Testis (tissue), 3 donors: ENCODE measurements around the gene CNNM2. TPM values are rescaled to one million over a fixed set of nuclear protein-coding genes. Genes with fewer than 3 reads are reported as not detected.
A peak's percentile ranks its signal among the peaks of the same experiment; 100 is the strongest.
"Not testable (repeated sequence)": the region's sequence is repeated elsewhere in the genome, so short reads cannot be mapped to it uniquely, and the experiment has no call there.

ENCODE experiments used
- DNase-seq: peaks from one replicate; pipeline ENCODE4 v3.0.0-alpha.2; 2019
- H3K27ac ChIP-seq, 2 donors: fragments of 200-600 bp; sonication (generic); one replicate each; pipeline ENCODE4 v1.5.1; 2019
- H3K27me3 ChIP-seq: fragments of 200-600 bp; sonication (generic); one replicate; pipeline ENCODE4 v1.5.1; 2019
- H3K36me3 ChIP-seq: fragments of 200-600 bp; sonication (generic); one replicate; pipeline ENCODE4 v1.5.1; 2017; ENCODE audit warnings: low read depth; ENCODE audit errors: missing control alignments
- H3K4me1 ChIP-seq: fragments of 200-600 bp; sonication (generic); one replicate; pipeline ENCODE4 v1.5.1; 2019
- H3K4me3 ChIP-seq, 2 donors: fragments of 200-600 bp; sonication (generic); one replicate each; pipeline ENCODE4 v1.5.1; 2017 to 2019
- H3K9me3 ChIP-seq: fragments of 200-600 bp; sonication (generic); one replicate; pipeline ENCODE4 v1.5.1; 2017
- POLR2A ChIP-seq: fragments of 450-650 bp; IDR thresholded peaks from one replicate; pipeline ENCODE4 v1.6.1; 2017; ENCODE audit warnings: antibody characterized with exemption, mild to moderate bottlenecking, moderate library complexity
- WGBS, 2 donors: methylation state at CpG; one replicate each; pipeline ENCODE4 v1.1.5; 2018; 5-methylcytosine and 5-hydroxymethylcytosine counted together
- intact Hi-C: fragments of 100-400 bp; cut with DNase I; formaldehyde crosslinking; loops from one replicate; pipeline ENCODE4 v1.15.1; 2023; ENCODE audit warnings: low total_unique reads
- polyA plus RNA-seq: library from polyadenylated mRNA; stranded (reverse); fragments of 350-450 nt; fragmentation: Illumina TruSeq; extraction: RNeasy Lipid Tissue Mini Kit (QIAGEN cat#74804); gene quantifications from one replicate; pipeline ENCODE4 v1.2.3, GENCODE V29; 2014; ENCODE audit warnings: low read depth, low replicate concordance; ENCODE audit not compliant: insufficient read depth
- total RNA-seq, 2 donors: library from RNA; depleted of rRNA; stranded (reverse); fragments of >200 nt; gene quantifications; one replicate each; pipeline ENCODE4 v1.2.3, GENCODE V29; 2016
- TF ChIP-seq, protein P1 (sequence below), 3 experiments: fragments of 450-650 bp in 2 of 3; fragments of 200-600 bp in 1 of 3; sonication (generic) in 1 of 3; IDR thresholded peaks; one replicate each; pipeline ENCODE4 v1.5.1; 2016 to 2019; ENCODE audit warnings: antibody characterized with exemption in 3 of 3, mild to moderate bottlenecking in 2 of 3, moderate library complexity in 1 of 3

The CNNM2 gene
- total and polyA plus RNA-seq, 3 donors from 2014 or later: 9.8 to 30.5 (median 24.2) TPM

DNA sequence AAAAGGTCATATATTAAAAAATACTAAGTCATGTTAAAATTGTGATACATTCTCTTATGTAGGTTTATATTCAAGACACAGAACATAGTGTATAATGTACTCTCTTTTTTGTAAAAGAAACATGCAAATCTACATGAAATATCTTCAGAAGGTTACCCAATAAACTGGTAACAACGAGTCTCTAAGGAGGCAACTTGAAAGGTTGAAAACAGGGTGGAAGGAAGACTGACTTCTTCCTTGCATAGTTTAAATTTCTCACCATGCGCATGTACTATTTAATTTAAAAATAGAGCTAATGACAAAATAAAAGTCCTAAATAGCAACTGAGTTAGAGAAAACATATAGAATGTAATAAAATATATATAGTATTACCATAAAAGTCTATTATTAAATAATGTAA, 142.5 kb downstream of the CNNM2 start:
- DNase-seq: no peak
- WGBS, 2 donors: 84% methylated on average over 2 of the region's 2 CpGs
- H3K36me3 ChIP-seq: no peaks in the 10 kb centered on the region
- no peak overlapping the region for H3K4me3 ChIP-seq
- no peak overlapping the region for H3K27ac ChIP-seq
- H3K27me3 ChIP-seq: no peaks in the 10 kb centered on the region
- H3K9me3 ChIP-seq: no peaks in the 10 kb centered on the region
- no peaks in the 10 kb centered on the region for H3K4me1 ChIP-seq
- intact Hi-C loops: no loop called here
- TF ChIP-seq, protein P1, sequence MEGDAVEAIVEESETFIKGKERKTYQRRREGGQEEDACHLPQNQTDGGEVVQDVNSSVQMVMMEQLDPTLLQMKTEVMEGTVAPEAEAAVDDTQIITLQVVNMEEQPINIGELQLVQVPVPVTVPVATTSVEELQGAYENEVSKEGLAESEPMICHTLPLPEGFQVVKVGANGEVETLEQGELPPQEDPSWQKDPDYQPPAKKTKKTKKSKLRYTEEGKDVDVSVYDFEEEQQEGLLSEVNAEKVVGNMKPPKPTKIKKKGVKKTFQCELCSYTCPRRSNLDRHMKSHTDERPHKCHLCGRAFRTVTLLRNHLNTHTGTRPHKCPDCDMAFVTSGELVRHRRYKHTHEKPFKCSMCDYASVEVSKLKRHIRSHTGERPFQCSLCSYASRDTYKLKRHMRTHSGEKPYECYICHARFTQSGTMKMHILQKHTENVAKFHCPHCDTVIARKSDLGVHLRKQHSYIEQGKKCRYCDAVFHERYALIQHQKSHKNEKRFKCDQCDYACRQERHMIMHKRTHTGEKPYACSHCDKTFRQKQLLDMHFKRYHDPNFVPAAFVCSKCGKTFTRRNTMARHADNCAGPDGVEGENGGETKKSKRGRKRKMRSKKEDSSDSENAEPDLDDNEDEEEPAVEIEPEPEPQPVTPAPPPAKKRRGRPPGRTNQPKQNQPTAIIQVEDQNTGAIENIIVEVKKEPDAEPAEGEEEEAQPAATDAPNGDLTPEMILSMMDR (IDR thresholded peaks at IDR 0.05): no peak
- TF ChIP-seq POLR2A: no peak

DNA sequence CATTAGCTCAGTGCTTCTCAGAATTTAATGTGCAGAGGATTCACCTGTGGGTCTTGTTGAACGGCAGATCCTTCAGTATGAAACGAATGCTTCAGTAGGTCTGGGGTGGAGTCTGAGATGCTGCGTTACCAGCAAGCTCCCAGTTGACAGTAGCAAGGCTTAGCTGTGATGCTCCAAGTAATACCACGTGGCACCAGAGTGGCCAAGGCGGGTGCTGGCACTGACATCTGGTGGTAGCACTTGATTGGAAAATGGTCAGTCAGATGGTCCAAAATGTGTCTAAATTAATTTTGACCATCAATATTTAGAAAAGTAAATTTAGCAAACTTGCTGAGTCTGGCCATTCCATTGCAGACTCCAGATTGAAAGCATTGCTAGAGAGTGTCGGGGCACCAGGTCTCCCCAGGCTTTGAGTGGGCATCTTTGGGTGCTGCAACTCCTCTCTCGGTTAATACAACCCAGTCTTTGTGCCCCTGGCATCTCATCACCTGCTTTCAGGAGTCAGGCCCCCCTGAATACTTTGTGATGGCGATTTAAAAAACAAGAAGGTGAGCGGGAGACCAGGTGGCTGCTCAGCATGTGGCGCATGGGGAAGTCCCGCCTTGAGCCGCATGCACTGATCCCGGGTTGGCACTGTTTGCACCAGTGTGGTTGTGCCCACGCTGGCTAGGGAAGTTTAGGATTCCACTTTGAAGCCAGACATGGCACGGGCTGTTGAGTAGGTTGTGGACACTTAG, 144.9 kb downstream of the CNNM2 start:
- intact Hi-C loops: no loop called here
- TF ChIP-seq, protein P1 (IDR thresholded peaks at IDR 0.05): no peak
- no peak for TF ChIP-seq POLR2A
- Histone ChIP-seq H3K9me3 (no peaks in the 10 kb centered on the region), H3K27me3 (no peaks in the 10 kb centered on the region), H3K4me1 (no peaks in the 10 kb centered on the region), H3K27ac (no peak overlapping the region), H3K4me3 (no peak overlapping the region), H3K36me3 (no peaks in the 10 kb centered on the region)
- DNase-seq: peak; percentile 54
- WGBS, 2 donors: 84 to 87% methylated on average over 15 of the region's 15 CpGs

DNA sequence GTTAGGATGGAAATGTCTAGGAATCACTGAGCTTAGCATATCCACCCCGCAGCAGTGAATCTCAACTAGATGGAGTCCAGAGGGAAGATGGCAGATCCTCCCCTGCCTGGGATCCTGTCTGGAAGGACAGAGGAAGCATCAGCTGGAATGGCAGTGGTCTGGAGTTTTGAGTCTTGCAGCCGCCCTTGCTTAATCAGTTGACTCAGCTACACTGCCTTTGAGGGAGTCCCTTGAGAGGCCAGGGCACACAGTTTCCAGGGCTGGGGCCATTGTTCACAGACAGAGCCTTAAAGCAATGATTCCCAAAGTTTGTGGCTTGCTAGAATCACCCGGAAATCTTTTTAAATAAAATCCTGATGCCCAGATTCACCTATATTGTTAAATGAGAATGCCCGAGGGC, 146.9 kb downstream of the CNNM2 start:
- WGBS, 2 donors: 88 to 95% methylated on average over 4 of the region's 4 CpGs
- Histone ChIP-seq H3K4me1 (no peaks in the 10 kb centered on the region), H3K27me3 (no peaks in the 10 kb centered on the region), H3K36me3 (no peaks in the 10 kb centered on the region), H3K9me3 (no peaks in the 10 kb centered on the region), H3K4me3 (no peak overlapping the region), H3K27ac (no peak overlapping the region)
- no peak for DNase-seq
- TF ChIP-seq POLR2A: no peak
- TF ChIP-seq, protein P1 (IDR thresholded peaks at IDR 0.05): no peak
- intact Hi-C loops: no loop called here

DNA sequence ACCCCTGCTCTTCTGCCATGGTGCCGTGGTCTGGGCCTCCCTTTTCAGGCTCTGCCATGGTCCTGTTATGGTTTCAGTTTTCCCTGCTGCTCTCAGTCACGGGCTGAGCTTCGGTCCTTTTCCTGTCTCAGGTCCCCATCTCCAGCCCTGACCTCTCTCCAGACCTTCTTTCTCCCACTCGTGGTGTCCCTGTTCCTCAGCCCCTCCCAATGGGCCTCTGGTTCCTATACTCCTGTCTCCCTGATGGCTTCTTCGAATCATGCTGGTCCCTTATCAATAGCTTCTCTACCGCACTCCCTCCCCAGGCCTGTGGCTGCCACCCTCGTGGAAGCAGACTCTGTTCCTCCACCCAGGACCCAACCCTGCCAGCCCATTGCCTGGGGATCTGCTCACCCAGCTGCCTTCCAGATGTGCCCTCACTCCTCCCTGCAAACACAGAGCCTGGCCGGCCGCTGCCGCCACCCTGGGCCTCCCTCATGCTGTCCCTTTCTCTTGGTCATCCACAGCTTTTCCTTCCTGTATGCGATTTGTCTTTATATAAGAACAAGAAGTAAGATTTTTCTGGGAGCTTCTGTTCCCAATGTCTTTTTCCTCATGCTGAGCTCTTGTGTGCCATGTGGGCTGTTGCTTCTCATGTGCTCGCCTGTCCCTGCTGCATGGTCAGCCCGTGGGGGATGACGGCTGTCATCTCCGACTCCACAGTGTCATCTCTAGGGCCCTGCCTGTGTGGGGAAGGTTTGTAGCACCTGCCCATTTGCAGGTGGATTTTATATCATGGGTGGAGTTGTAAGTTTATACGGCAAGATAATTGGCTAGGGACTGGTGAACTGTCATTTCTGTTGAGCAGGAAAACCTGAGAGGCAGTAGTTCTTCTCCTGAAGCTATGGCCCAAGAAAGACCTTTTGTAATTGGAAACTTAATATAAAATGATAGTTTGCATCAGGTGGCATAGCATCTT, 148.3 kb downstream of the CNNM2 start:
- TF ChIP-seq POLR2A: no peak
- TF ChIP-seq, protein P1 (IDR thresholded peaks at IDR 0.05): no peak
- Histone ChIP-seq H3K27ac (no peak overlapping the region), H3K9me3 (no peaks in the 10 kb centered on the region), H3K4me3 (no peak overlapping the region), H3K36me3 (no peaks in the 10 kb centered on the region), H3K27me3 (no peaks in the 10 kb centered on the region), H3K4me1 (no peaks in the 10 kb centered on the region)
- DNase-seq: no peak
- intact Hi-C loops: no loop called here
- 88 to 90% methylated on average over 15 to 16 of the region's 16 CpGs for WGBS, 2 donors

DNA sequence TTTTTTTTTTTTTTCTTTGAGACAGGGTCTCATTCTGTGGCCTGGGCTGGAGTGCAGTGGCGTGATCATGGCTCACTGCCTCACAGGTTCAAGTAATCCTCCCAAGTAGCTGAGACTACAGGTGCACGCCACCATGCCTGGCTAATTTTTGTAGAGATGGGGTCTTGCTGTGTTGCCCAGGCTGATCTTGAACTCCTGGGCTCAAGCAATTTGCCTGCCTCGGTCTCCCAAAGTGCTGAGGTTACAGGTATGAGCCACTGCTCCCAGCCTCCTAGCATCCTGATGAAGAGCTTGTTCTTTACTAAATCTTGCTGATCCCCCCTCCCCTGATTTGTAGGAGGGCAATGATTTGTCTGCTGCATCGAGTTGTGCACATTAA, 149.0 kb downstream of the CNNM2 start:
- DNase-seq, intact Hi-C loops, H3K4me1 ChIP-seq, H3K27ac ChIP-seq, H3K9me3 ChIP-seq, H3K36me3 ChIP-seq, H3K27me3 ChIP-seq, H3K4me3 ChIP-seq: not testable (repeated sequence)
- WGBS, 2 donors: 93 to 94% methylated on average over 4 of the region's 4 CpGs
